CD14-positive monocyte (primary cell): ENCODE results near the gene UBE2G2. TPM values are rescaled to one million over a fixed set of nuclear protein-coding genes. Genes with fewer than 3 reads are reported as not detected.

ENCODE experiments used
- DNase-seq, 3 donors: peaks; one replicate each; pipeline ENCODE4 v3.0.0-alpha.2; 2011 to 2022
- H2AFZ ChIP-seq: 2 replicates; pipeline ENCODE4 v1.6.0; 2012; ENCODE audit warnings: mild to moderate bottlenecking, low read depth, low read length, inconsistent platforms; ENCODE audit not compliant: insufficient read depth, poor library complexity, severe bottlenecking
- H3K27ac ChIP-seq, 2 donors: 1 replicate in 1 of 2; 2 replicates in 1 of 2; pipeline ENCODE4 v1.5.1; 2012 to 2013; ENCODE audit warnings: low read length in 2 of 2, control low read depth in 1 of 2, inconsistent platforms in 1 of 2, low read depth in 1 of 2, mild to moderate bottlenecking in 1 of 2
- H3K27me3 ChIP-seq, 2 donors: one replicate each; pipeline versions ENCODE4 v1.6.0 to v1.6.1; 2011 to 2013; ENCODE audit warnings: low read length in 2 of 2; ENCODE audit not compliant: control insufficient read depth in 2 of 2, insufficient read depth in 2 of 2
- H3K36me3 ChIP-seq, 2 donors: replicated peaks in 1 of 2; 1 replicate in 1 of 2; 2 replicates in 1 of 2; pipeline versions ENCODE4 v1.5.1 to v1.6.1; 2012 to 2013; ENCODE audit warnings: low read length in 2 of 2, control low read depth in 1 of 2, inconsistent platforms in 1 of 2, mild to moderate bottlenecking in 1 of 2; ENCODE audit not compliant: insufficient read depth in 2 of 2, control insufficient read depth in 1 of 2
- H3K4me1 ChIP-seq, 2 donors: 1 replicate in 1 of 2; 2 replicates in 1 of 2; pipeline versions ENCODE4 v1.5.1 to v1.6.1; 2012 to 2013; ENCODE audit warnings: low read length in 2 of 2, control low read depth in 1 of 2, inconsistent platforms in 1 of 2, mild to moderate bottlenecking in 1 of 2, moderate library complexity in 1 of 2; ENCODE audit not compliant: insufficient read depth in 2 of 2, control insufficient read depth in 1 of 2
- H3K4me2 ChIP-seq: replicated peaks from 2 replicates; pipeline ENCODE3; 2012; ENCODE audit warnings: low read length, moderate library complexity, mild to moderate bottlenecking; ENCODE audit not compliant: poor library complexity, severe bottlenecking; ENCODE audit errors: extremely low read depth
- H3K4me3 ChIP-seq, 3 experiments: fragments of 200-600 bp in 1 of 3; sonication (generic) in 1 of 3; replicated peaks in 1 of 3; 1 replicate in 2 of 3; 2 replicates in 1 of 3; pipeline ENCODE4 v1.5.1; 2011 to 2013; ENCODE audit warnings: low read length in 3 of 3, mild to moderate bottlenecking in 3 of 3, control low read depth in 2 of 3, low read depth in 2 of 3, inconsistent platforms in 1 of 3, moderate library complexity in 1 of 3
- H3K79me2 ChIP-seq: 2 replicates; pipeline ENCODE4 v1.6.0; 2012; ENCODE audit warnings: mild to moderate bottlenecking, control low read depth, inconsistent platforms, low read length, moderate library complexity; ENCODE audit not compliant: insufficient read depth
- H3K9ac ChIP-seq: 2 replicates; pipeline ENCODE4 v1.6.0; 2017; ENCODE audit warnings: low read length, mild to moderate bottlenecking; ENCODE audit not compliant: insufficient read depth, poor library complexity, severe bottlenecking
- H3K9me3 ChIP-seq, 2 donors: replicated peaks in 1 of 2; 1 replicate in 1 of 2; 2 replicates in 1 of 2; pipeline versions ENCODE4 v1.5.1 to v1.6.1; 2012 to 2013; ENCODE audit warnings: low read length in 2 of 2, control low read depth in 1 of 2; ENCODE audit not compliant: control insufficient read depth in 1 of 2, insufficient read depth in 1 of 2
- H4K20me1 ChIP-seq: 2 replicates; pipeline ENCODE4 v1.6.0; 2012; ENCODE audit warnings: mild to moderate bottlenecking, low read length, control low read depth, moderate library complexity; ENCODE audit not compliant: insufficient read depth
- H3K27ac Mint-ChIP-seq, 7 donors: one replicate each; pipeline ENCODE4 v1.8.0; 2020; ENCODE audit warnings: mild to moderate bottlenecking in 7 of 7, mixed read lengths in 7 of 7, moderate library complexity in 6 of 7, inconsistent platforms in 2 of 7
- H3K27me3 Mint-ChIP-seq, 3 donors: one replicate each; pipeline ENCODE4 v1.8.0; 2021 to 2022; ENCODE audit warnings: low read depth in 3 of 3, mild to moderate bottlenecking in 3 of 3, mixed read lengths in 3 of 3, moderate library complexity in 3 of 3, inconsistent platforms in 1 of 3
- H3K36me3 Mint-ChIP-seq, 2 donors: one replicate each; pipeline ENCODE4 v1.8.0; 2020; ENCODE audit warnings: mixed read lengths in 2 of 2, inconsistent platforms in 1 of 2, mild to moderate bottlenecking in 1 of 2
- H3K4me1 Mint-ChIP-seq: one replicate; pipeline ENCODE4 v1.8.0; 2020; ENCODE audit warnings: mild to moderate bottlenecking, mixed read lengths
- H3K4me3 Mint-ChIP-seq, 2 donors: one replicate each; pipeline ENCODE4 v1.8.0; 2020; ENCODE audit warnings: mild to moderate bottlenecking in 2 of 2, mixed read lengths in 2 of 2, moderate library complexity in 1 of 2
- H3K9me3 Mint-ChIP-seq, 7 donors: one replicate each; pipeline ENCODE4 v1.8.0; 2020 to 2022; ENCODE audit warnings: mixed read lengths in 7 of 7, mild to moderate bottlenecking in 6 of 7, moderate library complexity in 6 of 7, inconsistent platforms in 2 of 7
- CTCF ChIP-seq: fragments of 200-600 bp; IDR thresholded peaks from one replicate; pipeline ENCODE4 v1.8.0; 2022; ENCODE audit warnings: antibody characterized with exemption, mild to moderate bottlenecking
- WGBS: methylation state at CpG from one replicate; pipeline ENCODE4 v1.1.5; 2013; ENCODE audit warnings: missing lambda C conversion rate; ENCODE audit not compliant: insufficient coverage; 5-methylcytosine and 5-hydroxymethylcytosine counted together
- intact Hi-C, 2 donors: fragments of 100-400 bp; cut with micrococcal nuclease; formaldehyde crosslinking; loops; one replicate each; pipeline versions ENCODE4 v1.15.0 to v1.15.1; 2023
- polyA plus RNA-seq, 3 donors: library from polyadenylated mRNA; depleted of rRNA in 1 of 3; unstranded in 2 of 3; stranded (reverse) in 1 of 3; fragments of 300-500 nt in 2 of 3; fragments of >200 nt in 1 of 3; fragmentation: Illumina TruSeq in 2 of 3; gene quantifications; 1 replicate in 2 of 3; 2 replicates in 1 of 3; pipeline ENCODE4 v1.2.3, GENCODE V29; 2012 to 2021

The UBE2G2 gene
- polyA plus RNA-seq, 3 donors, result 22.5 to 123 (median 31.0) TPM

GRCh38 chr21:44778094-44778493 lies 23.5 kb downstream of the UBE2G2 start:
- Histone ChIP-seq H3K4me1 (no peaks in the 10 kb centered on the region), H3K9me3 (no peaks in the 10 kb centered on the region), H3K36me3 (peaks cover 45 to 92% of the 10 kb centered on the region in 2 donors), H3K79me2 (peaks cover 4% of the 10 kb centered on the region), H4K20me1 (peaks cover 9% of the 10 kb centered on the region), H3K27ac (no peak overlapping the region), H2AFZ (no peak overlapping the region), H3K27me3 (no peaks in the 10 kb centered on the region), H3K9ac (no peak overlapping the region), H3K4me3 (no peak overlapping the region), H3K4me2 (no peak overlapping the region)
- DNase-seq, result no peak
- Mint-ChIP-seq H3K4me3 (no peak overlapping the region), H3K4me1 (no peaks in the 10 kb centered on the region), H3K36me3 (peaks cover 60 to 67% of the 10 kb centered on the region in 2 donors), H3K9me3 (no peaks in the 10 kb centered on the region), H3K27me3 (no peaks in the 10 kb centered on the region), H3K27ac (no peak overlapping the region)
- WGBS, result 100% methylated on average over 3 of the region's 5 CpGs
- intact Hi-C loops, result no loop called here
- TF ChIP-seq CTCF, result no peak

- H3K4me1 Mint-ChIP-seq, result no peaks in the 10 kb centered on the region
- H3K36me3 ChIP-seq, result peaks cover 65 to 95% of the 10 kb centered on the region in 2 donors
- intact Hi-C loops, result no loop called here
- no peak overlapping the region for H3K4me3 ChIP-seq
- H3K9me3 Mint-ChIP-seq, result no peaks in the 10 kb centered on the region
- peaks cover 74 to 77% of the 10 kb centered on the region in 2 donors for H3K36me3 Mint-ChIP-seq
- H3K27me3 ChIP-seq, result no peaks in the 10 kb centered on the region
- no peaks in the 10 kb centered on the region for H3K27me3 Mint-ChIP-seq
- H3K27ac ChIP-seq, result no peak overlapping the region
- 98% methylated on average over 8 of the region's 8 CpGs for WGBS
- H3K27ac Mint-ChIP-seq, result peak overlapping the region in 1 of 7 donors; percentile 31
- no peak overlapping the region for H3K4me3 Mint-ChIP-seq
- no peak for DNase-seq
- H3K9me3 ChIP-seq, result no peaks in the 10 kb centered on the region
- no peak for TF ChIP-seq CTCF
- no peak overlapping the region for H3K9ac ChIP-seq
- H2AFZ ChIP-seq, result no peak overlapping the region
- H3K79me2 ChIP-seq, result no peaks in the 10 kb centered on the region
- peaks cover 9% of the 10 kb centered on the region for H4K20me1 ChIP-seq
- no peaks in the 10 kb centered on the region for H3K4me1 ChIP-seq
- H3K4me2 ChIP-seq, result no peak overlapping the region
Measured at GRCh38 chr21:44774972-44775371, 26.6 kb downstream of the UBE2G2 start.
